ENCODE data around the gene MAGEC3. TPM values are rescaled to one million over a fixed set of nuclear protein-coding genes. Genes with fewer than 3 reads are reported as not detected.

MAGEC3 gene
- total and polyA plus RNA-seq, 10 of the 15 experiments (the other 5 are each of a cell fraction or from before 2014, with no cell fraction given), result not detected

GRCh38 chrX:141934059-141934641, 96.0 kb downstream of the MAGEC3 start:
- 0% methylated on average over 2 of the region's 2 CpGs for WGBS (ENCODE audit: insufficient coverage, insufficient replicate concordance, low lambda C conversion rate, missing lambda C conversion rate)
- ChIA-PET POLR2A (no interaction called here), RAD21 (ENCODE audit: unreplicated experiment) (no interaction called here), SMC1A (ENCODE audit: uncharacterized antibody, unreplicated experiment) (no interaction called here), CTCF (no interaction called here)
- ATAC-seq (no peak), DNase-seq (ENCODE audit: low read depth, low spot score) (no peak), FAIRE-seq (no peak)
- TF ChIP-seq CBFB (IDR thresholded peaks at IDR 0.05; ENCODE audit: low read depth) (no peak), E2F4 (IDR thresholded peaks at IDR 0.05; ENCODE audit: low read depth, low read length) (no peak), SMC3 (IDR thresholded peaks at IDR 0.05; ENCODE audit: borderline replicate concordance, low read length) (no peak), CUX1 (IDR thresholded peaks at IDR 0.05; ENCODE audit: insufficient replicate concordance, low read depth, low read length) (no peak), MXI1 (IDR thresholded peaks at IDR 0.05; ENCODE audit: low read depth, low read length) (no peak), NKRF (conservative IDR thresholded peaks at IDR 0.05) (no peak), CREB1 (IDR thresholded peaks at IDR 0.05; ENCODE audit: low read depth) (no peak), HDAC2 (IDR thresholded peaks at IDR 0.05) (no peak), ZZZ3 (IDR thresholded peaks at IDR 0.05; ENCODE audit: control insufficient read depth, insufficient read length, low read depth) (no peak), NR2C2 (IDR thresholded peaks at IDR 0.05; ENCODE audit: borderline replicate concordance, control insufficient read depth, insufficient read length, low read depth) (no peak), NFXL1 (IDR thresholded peaks at IDR 0.05; ENCODE audit: borderline replicate concordance) (no peak), NR2C1 (IDR thresholded peaks at IDR 0.05) (no peak), HDAC6 (IDR thresholded peaks at IDR 0.05; ENCODE audit: unreplicated experiment) (no peak)
- Histone ChIP-seq H3K4me2 (ENCODE audit: control insufficient read depth, insufficient read depth) (no peak overlapping the region), H3K27me3 (replicated peaks in 1 of 2; ENCODE audit: control insufficient read depth in 2 of 2, insufficient read depth in 2 of 2, low read length in 1 of 2) (no peaks in the 10 kb centered on the region), H3K36me3 (ENCODE audit: control insufficient read depth in 2 of 2, insufficient read depth in 2 of 2, low read length in 1 of 2) (no peaks in the 10 kb centered on the region), H3K9ac (ENCODE audit: control insufficient read depth, insufficient read depth, low read length) (no peak overlapping the region), H4K20me1 (ENCODE audit: control insufficient read depth, insufficient read depth) (no peaks in the 10 kb centered on the region), H3K9me3 (replicated peaks; ENCODE audit: control insufficient read depth, insufficient read depth, low read length) (no peaks in the 10 kb centered on the region), H3K4me1 (ENCODE audit: control insufficient read depth, insufficient read depth, low read length) (no peaks in the 10 kb centered on the region), H3K4me3 (no peak overlapping the region), H3K27ac (ENCODE audit: control insufficient read depth, insufficient read depth) (no peak overlapping the region), H3K79me2 (ENCODE audit: control insufficient read depth, insufficient read depth, low read length) (no peaks in the 10 kb centered on the region), H2AFZ (ENCODE audit: control insufficient read depth, low read depth, low read length) (no peak overlapping the region)
- intact Hi-C loops (cut with micrococcal nuclease; ENCODE audit: unreplicated experiment), result no loop called here
- in situ Hi-C loops (cut with MboI), result no loop called here
- BruUV-seq (replicated peaks), result no TSS peak

Measured in GM12878 (cell line).